ENCODE measurements around the gene BST1.

DNA sequence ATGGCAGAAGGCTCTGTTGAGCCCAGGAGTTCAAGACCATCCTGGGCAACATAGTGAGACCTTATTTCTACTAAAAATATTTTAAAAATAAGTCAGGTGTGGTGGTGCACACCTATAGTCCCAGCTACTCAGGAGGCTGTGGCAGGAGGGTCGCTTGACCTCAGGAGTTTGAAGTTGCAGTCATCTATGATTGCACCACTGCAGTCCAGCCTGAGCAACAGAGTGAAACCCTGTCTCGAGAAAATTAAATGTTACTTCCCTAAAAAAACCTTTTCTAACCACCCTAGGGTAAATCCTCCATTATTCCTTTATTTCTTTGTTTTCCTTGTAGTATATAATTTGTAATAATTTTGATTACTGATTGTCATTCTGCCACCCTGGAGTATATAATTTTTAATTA is 13.3 kb upstream of the BST1 start:
- TF ChIP-seq, protein P1, sequence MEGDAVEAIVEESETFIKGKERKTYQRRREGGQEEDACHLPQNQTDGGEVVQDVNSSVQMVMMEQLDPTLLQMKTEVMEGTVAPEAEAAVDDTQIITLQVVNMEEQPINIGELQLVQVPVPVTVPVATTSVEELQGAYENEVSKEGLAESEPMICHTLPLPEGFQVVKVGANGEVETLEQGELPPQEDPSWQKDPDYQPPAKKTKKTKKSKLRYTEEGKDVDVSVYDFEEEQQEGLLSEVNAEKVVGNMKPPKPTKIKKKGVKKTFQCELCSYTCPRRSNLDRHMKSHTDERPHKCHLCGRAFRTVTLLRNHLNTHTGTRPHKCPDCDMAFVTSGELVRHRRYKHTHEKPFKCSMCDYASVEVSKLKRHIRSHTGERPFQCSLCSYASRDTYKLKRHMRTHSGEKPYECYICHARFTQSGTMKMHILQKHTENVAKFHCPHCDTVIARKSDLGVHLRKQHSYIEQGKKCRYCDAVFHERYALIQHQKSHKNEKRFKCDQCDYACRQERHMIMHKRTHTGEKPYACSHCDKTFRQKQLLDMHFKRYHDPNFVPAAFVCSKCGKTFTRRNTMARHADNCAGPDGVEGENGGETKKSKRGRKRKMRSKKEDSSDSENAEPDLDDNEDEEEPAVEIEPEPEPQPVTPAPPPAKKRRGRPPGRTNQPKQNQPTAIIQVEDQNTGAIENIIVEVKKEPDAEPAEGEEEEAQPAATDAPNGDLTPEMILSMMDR (IDR thresholded peaks at IDR 0.05; ENCODE audit: low read depth, low read length, poor library complexity, severe bottlenecking): no peak
- no peak for TF ChIP-seq EZH2phosphoT487 (IDR thresholded peaks at IDR 0.05; ENCODE audit: borderline replicate concordance, low read length)

Data from DOHH2 (cell line).